Islet of Langerhans (tissue), 1 donor: ENCODE measurements around the gene FBXO31.

Experiments
- FAIRE-seq: peaks from one replicate; lab custom pipeline; 2011; peaks lifted over from hg19 to GRCh38; lab: Jason Lieb, UNC

FBXO31 gene, protein sequence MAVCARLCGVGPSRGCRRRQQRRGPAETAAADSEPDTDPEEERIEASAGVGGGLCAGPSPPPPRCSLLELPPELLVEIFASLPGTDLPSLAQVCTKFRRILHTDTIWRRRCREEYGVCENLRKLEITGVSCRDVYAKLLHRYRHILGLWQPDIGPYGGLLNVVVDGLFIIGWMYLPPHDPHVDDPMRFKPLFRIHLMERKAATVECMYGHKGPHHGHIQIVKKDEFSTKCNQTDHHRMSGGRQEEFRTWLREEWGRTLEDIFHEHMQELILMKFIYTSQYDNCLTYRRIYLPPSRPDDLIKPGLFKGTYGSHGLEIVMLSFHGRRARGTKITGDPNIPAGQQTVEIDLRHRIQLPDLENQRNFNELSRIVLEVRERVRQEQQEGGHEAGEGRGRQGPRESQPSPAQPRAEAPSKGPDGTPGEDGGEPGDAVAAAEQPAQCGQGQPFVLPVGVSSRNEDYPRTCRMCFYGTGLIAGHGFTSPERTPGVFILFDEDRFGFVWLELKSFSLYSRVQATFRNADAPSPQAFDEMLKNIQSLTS

DNA sequence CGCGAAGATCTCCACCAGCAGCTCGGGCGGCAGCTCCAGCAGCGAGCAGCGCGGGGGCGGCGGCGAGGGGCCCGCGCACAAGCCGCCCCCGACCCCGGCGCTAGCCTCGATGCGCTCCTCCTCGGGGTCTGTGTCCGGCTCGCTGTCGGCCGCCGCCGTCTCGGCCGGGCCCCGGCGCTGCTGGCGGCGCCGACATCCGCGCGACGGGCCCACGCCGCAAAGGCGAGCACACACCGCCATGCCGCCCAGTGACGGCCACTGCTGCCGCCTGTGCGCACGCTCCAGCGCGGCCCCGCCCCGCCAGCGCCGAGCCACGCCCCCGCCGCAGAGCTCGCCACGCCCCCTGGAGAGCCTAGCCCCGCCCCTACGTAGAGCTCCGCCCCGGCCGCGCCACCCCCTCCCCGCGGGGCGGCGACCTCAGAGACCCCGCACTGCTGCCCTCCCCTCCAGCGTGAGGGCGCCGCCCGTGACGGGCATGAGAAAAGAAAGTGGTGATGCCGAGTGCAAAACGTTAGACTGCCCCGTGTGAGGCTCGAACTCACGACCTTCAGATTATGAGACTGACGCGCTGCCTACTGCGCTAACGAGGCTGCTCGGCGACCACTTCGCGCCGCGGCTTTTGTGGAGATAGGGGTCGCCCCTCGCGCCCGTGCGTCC, at the start of gene FBXO31:
TSS of gene FBXO31 (minus strand) at position 272 of the 657 bp plus-strand sequence. CDS start at position 240, 32 bp downstream.
- FAIRE-seq = no peak

DNA sequence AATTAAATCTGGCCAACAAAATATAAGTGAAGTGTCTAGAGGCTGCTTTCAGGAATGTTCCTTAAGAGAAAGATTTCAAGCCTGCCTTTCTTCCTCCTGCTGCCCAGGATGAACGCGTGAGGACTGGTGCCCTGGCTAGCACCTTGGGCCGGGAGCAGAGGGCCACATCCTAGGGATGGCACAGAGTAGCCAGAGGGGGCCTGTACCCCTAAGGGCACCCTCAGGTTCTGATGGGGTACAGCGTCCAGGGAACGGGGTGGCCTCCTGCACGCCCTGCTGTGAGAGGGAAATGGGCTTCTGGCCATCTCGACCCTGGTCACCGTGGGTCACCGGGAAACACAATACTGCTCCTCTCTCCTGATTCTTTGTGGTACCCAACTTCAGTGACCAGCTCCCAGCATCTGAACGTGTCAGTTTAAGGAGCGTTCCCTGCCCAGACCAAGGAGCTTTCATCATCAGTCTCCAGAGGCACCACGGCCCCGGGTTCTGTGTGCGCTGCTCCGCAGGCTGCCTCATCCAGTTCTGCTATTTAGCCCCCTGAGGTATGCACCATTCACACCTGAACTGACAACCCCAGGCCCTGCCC, 48.8 kb upstream of the FBXO31 start:
- no peak for FAIRE-seq

DNA sequence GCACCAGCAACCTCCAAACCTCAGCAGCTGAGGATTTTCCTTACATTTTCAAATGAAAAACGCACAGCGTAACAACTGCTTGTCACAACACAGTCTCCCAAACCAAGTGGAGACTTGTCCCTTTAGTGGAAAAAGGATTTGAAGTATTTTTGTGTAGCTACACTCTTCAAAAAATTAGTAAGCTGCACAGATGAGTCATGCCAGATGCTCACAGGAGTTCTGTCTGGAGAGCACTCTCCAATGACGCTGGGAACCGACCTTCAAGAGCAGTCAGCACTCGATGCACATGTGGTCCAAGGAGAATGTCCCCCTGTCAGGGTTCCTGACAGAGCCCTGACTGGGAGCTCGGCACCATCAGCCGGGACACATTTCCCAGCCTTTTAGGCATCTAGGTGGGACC, 48.4 kb upstream of the FBXO31 start:
- FAIRE-seq = peak; percentile 36

DNA sequence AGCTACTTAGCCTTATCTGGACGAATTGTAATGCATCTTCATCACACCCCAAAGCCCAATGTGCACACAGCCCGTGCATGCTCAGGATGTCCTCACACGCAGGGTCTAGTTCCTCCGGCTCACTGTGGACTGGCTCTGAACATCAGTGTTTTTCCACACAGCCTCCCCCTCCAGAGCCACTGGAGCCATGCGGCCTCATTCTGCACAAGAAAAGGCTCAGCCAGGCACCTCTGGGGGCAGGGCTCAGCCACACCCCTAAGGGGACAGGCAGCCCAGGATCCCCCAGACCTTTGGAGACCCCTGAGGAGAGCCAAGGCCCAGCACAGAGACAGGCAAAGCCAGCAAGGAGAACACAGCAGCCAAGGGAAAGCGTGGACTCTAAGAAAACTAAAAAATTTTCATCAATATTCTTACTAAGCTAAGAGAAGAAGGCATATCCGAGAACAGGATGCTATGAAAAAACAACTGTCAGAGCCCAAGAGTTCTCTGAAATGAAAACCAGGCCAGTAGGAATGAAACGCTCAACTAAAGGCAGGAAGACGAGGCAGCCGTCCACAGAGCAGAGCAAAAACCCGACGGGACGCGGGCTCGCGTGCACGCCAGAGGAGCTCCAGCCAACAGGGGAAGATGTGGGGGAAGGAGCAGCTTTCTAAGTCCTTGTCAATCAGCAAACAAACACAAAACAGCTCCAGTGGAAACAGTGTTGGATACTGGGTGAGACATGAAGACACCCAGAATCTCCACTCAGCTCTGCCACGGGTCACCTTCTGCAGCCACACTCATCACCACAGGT, 43.0 kb upstream of the FBXO31 start:
- no peak for FAIRE-seq

DNA sequence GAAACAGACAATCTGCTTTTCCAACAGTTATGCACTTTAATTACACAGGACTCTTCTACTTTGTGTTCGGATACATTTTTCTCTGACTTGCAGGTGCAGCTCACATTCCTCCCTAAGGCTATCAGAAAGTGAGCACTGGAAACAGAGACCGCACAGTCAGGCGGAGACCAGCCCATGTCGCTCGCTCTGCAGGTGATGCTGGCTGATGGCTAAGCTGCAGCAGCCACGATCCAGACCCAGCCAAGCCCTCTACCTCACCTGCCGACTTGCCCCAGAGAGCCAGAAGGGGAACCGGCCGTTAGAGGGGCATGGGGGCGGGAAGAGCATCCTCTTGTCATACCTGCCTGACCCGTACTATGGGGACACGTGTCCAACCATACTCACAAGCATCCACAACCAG, 42.4 kb upstream of the FBXO31 start:
- no peak for FAIRE-seq

DNA sequence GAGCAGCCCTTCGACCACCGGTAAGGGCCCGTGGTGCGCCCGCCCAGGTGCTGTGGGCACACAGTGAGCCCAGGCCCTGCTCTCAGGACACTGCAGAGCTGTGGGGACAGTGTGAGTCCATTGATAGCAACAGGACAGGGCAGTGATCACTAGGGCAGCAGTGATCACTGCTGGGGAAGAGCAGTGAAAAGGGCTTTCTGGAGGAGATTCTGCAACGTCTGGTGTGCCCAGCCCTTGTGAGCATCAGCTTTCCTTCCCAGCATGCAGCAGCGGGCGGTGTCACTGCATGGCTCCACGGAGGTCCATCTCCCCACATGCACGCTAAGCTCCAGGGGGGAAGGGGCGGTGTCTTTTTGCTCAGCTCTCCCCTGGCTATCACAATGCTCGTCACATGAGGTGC, 40.7 kb upstream of the FBXO31 start:
- FAIRE-seq = no peak

DNA sequence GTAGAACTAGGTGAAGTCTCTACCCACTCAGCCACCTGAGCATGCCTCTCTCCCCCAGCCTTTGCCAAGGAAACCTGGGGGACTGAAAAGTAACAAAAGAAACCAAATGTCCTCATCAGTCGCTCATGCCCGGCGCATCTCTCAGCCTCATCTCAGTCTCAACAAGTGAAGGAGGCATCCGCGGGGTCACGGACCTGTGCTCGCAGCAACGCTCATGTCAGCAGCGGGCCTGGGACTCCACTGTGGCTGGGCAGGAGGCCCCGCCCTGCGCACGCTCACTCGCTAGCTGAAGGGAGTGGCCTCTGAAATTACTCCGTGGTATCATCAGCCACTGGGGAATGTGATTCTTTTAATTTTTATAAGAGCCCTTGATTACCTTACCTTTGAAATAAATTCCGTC, 39.9 kb upstream of the FBXO31 start:
- no peak for FAIRE-seq

DNA sequence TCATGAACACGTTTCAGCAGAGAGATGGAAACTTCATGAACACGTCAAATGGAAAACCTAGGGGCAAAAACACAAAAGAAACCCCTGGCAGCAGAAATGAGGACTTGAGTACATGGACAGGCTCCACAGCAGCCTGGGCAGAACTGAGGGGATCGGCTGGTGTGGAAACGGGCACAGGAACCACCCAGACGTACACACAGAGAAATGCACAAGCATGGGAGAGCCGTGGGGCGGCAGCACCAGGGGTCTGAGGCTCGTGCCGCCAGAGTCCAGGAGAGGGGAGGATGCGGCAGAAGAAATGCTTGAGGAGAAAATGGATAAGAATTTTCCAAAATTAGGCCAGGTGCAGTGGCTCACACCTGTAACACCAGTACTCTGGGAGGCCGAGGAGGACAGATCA, 38.5 kb upstream of the FBXO31 start:
- no peak for FAIRE-seq

DNA sequence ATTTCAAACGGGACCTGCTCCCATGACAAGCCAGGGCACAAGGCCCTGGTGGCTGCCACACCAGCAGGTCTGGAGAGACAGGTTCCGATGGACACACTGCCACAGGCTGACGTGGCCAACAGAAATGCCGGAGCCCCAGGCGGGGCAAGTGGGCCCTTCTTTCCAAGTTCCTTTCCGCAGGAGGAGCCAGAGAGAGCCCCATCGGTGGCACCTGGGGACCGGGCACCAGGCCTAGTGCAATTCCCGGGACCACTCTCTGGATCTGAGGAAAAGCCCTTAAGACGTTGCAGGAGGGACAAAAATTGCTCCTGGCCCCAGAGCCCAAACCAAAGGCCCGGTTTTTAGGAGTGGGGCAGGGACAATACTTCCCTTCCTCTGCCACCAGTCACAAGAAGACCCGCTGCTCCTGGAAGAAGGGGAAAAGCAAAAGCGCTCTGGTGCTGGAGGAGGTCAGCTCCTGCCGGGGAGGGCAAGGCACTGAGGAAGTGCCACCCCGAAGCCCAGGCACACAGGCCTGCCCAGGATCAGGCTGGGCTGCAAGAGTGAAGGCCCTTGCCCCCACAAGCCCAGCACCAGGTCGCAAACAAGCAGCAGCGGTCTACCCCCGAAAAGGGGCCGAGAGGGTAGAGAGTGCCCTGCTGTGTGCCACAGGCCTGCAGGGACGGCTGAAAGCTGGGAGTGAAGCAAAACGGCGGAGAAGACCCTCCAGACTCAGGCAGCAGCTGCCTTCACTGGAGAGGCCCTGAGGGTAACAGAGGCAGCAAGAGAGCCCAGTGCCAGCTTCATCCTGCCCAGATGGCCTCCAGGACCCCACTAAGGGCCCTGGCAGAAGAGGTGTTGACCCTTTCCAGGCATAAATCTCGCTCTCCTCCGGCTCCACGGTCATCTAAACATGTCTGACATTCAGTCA, 37.7 kb upstream of the FBXO31 start:
- no peak for FAIRE-seq

DNA sequence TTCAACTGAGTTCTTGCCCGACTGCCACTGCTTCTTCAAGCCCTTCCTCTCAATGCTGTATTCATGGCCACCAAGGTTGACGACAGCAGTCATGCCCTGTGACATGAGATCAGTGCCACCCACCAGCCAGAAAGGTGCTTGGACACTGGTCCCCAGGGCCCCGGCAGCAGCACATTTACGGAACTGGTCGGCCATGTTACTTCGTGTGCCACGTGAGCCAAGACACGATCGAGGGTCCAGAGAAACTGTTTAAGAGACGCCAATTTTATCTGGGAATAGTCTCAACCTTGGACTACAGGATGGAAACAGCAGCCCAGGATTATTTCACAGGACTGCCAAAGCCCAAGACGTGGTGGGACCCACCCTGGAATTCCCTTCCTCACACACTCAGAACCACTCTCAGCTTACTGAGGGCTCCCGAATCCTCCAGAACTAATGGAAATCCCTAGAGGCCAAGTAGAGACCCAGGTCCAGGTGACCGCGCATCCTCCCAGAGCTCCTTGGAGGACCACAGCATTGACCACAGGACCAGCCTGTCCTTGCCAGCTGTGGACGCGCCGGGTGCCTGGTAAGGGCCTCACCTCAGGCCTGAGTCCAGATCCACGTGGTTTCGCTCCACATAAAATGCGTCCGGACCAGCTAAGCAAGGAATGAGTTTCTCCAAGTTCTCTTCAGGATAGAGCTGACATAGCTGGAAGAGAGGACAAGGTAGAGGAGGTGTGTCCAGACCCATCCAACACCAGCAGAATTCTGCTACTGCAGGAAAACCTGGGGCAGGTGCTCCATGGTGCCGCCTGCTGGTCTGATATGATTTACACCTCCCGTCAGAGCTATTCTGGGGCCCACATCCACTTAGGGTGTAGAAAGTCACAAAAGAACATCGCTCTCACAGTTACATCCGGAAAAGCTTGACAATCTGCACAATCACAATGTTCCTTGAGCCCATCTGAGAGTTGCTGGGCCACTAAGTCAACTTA, 36.7 kb upstream of the FBXO31 start:
- FAIRE-seq = no peak

DNA sequence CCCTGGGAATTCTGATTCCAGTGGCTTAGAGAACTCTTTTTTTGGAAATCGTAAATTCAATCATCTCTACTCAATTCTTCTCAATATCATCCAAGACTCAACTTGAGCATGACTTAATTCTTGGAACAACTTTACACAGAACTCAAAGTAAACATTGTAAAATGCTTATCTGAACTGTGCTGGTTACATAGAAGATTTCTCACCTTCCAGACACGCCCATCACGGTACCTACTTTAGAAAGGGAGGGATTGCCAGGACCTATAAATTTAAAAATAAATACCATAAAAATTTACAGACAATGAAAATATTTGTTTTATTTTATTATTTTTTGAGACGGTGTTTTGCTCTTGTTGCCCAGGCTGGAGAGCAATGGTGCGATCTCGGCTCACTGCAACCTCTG, 35.1 kb upstream of the FBXO31 start:
- FAIRE-seq = no peak

DNA sequence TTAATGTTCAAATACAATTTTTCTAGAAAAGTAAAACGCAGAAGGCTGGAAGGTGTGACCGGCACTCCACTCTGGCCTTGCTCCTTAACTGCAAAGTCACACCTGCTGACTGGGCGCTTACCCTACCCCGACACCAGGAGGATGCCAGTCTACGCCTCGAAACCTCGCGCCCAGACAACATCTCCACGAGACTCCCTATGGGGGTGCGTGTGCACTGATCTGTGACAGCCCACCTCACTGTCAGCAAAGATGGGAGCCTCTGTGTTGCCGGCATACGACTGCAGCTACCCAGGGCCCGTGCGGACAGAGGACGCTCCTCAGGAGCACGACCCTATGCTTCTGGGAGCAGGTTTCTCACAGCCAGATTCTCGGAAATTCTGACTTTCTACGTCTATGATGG, 34.6 kb upstream of the FBXO31 start:
- no peak for FAIRE-seq

DNA sequence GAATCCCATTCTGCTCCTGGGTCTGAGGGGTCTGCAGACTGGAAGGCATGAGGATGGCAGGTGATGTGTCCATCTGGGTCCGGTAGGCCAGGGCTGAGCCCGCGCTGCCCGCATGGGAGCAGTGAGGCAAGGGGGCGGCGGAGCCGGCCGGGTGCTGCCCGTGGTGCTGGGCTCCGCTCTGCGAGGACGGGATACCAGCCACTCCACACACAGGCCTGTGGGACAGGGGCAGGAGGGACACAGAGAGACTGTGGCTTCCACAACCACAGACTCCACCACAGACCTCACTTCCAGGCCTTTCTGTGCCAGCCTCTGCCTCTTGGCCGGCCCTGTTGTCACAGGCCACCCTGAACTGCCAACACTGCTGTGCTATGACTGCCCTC, 33.9 kb upstream of the FBXO31 start:
- FAIRE-seq = no peak

DNA sequence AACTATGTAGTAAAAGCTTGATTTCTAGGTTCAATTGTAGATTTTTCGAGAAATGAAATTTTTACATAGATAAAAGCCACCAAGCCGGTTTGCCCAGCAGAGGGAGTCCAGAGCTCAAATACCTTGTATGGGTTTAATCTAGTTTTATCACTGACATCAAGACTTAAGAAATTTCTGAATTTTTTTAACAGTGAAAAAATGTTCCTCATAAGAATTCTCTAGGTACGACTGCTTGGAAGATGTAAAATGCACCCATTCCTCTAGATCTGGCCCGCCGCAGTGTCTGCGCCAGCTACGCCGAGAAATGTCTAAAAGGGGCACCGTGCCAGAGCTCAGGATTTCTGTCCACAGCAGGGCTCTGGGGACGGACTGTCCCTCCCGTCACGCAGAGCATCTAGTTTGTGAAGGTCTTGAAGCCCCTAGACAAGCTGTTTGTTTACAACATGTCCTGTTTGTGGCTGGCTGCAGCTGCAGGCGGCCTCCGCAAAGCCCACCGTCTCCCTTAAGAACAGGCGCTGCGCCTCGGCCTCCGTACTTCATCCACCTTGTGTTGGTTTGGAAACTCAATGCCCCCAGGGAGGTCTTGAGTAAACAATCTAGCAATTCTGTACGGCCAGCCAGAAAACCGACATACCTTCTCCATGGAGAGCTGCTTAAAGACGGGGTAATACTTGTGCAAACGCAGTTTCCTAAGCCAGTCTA, 33.4 kb upstream of the FBXO31 start:
- peak; percentile 60 for FAIRE-seq

DNA sequence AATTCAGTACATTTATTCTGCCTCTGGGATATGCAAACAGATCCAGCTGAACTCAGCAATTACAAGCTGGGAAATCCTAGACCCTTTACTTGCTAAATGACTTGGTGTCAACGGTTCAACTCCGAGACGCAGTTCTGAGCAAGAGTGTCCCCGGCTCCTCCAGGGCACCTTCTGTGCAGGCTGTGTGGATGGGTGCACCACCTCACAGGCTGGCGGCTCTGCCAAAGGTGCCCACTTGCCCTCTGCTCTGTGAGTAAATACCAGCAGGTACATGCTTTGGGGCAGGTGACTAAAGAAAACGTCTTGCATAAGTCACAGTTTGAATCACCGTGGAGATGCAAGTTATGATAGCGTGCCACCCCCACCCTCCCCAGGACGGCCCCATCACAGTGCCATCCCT, 31.9 kb upstream of the FBXO31 start:
- no peak for FAIRE-seq

DNA sequence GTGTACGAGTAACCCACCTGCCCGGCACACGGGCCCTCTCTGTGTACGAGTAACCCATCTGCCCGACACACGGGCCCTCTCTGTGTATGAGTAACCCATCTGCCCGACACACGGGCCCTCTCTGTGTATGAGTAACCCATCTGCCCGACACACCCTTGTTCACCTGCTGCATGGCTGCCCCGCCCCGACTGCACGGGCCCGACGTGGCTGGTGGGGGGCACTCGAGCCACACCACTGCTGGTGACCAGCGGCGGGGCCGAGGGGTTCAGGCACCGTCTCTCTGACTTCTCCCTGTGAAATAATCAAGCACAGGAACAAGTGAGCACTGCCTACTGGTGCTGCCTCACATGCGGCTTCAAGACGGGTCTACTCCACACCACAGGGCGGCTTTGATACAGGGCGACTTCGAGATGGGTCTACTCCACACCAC, 30.7 kb upstream of the FBXO31 start:
- FAIRE-seq = no peak

DNA sequence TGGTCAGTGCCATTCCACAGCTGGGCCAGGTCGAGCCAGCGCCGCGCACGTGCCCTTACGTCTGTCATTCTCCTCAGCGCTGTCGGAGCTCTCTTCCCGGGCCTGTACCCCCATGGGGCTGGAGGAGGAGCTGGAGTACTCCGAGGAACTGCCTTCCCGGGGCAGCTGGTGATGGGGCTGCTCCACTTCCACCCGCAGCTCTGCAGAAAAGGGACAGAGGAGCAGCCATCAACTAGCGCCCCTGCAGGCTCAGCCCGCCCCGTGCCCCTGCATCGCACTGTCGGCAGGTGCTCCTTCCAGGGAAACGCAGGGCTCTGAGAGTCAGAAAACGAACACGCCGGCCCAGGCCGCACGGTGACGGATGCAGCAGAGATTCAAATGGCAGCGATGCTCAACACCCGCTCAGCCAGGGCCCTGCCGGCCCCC, 29.4 kb upstream of the FBXO31 start:
- FAIRE-seq = no peak

DNA sequence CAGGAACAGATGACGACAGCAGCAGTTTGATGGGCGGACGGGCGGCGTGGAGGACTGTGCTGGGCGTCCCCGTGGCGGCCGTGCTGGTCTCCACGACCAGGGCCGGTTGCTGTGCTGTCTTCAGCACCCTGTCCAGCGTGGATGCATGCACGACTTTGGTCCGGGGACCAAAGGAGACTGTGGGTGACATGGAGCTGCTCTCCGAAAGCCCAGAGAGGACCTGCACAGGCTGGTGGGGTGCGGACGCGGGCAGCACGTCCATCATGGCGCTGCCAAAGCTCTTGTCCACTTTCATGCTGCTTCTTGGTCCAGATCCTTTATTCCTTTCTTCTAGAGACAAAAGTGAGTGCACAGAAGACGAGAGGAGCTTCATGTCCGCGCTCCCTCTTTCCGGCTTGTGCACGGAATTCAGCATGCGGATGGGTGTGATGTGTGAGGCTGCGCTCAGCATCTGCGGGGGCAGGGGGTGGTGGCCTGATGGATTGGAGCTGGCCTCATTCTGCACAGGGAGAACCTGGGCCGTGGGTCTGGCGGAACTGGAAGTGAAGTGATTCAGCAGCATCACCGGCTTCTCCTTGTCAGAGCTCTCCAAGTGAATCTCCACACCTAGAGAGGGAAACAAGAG, 28.9 kb upstream of the FBXO31 start:
- FAIRE-seq = no peak
